Testis (tissue), 3 donors: Measurements from ENCODE around the gene IL18. TPM values are rescaled to one million over a fixed set of nuclear protein-coding genes. Genes with fewer than 3 reads are reported as not detected.
"Not testable (repeated sequence)": the region's sequence is repeated elsewhere in the genome, so short reads cannot be mapped to it uniquely, and the experiment has no call there.

Source experiments
- DNase-seq: peaks from one replicate; pipeline ENCODE4 v3.0.0-alpha.2; 2019
- H3K27ac ChIP-seq, 2 donors: fragments of 200-600 bp; sonication (generic); one replicate each; pipeline ENCODE4 v1.5.1; 2019
- H3K27me3 ChIP-seq: fragments of 200-600 bp; sonication (generic); one replicate; pipeline ENCODE4 v1.5.1; 2019
- H3K36me3 ChIP-seq: fragments of 200-600 bp; sonication (generic); one replicate; pipeline ENCODE4 v1.5.1; 2017; ENCODE audit warnings: low read depth; ENCODE audit errors: missing control alignments
- H3K4me1 ChIP-seq: fragments of 200-600 bp; sonication (generic); one replicate; pipeline ENCODE4 v1.5.1; 2019
- H3K4me3 ChIP-seq, 2 donors: fragments of 200-600 bp; sonication (generic); one replicate each; pipeline ENCODE4 v1.5.1; 2017 to 2019
- H3K9me3 ChIP-seq: fragments of 200-600 bp; sonication (generic); one replicate; pipeline ENCODE4 v1.5.1; 2017
- POLR2A ChIP-seq: fragments of 450-650 bp; IDR thresholded peaks from one replicate; pipeline ENCODE4 v1.6.1; 2017; ENCODE audit warnings: antibody characterized with exemption, mild to moderate bottlenecking, moderate library complexity
- WGBS, 2 donors: methylation state at CpG; one replicate each; pipeline ENCODE4 v1.1.5; 2018; 5-methylcytosine and 5-hydroxymethylcytosine counted together
- intact Hi-C: fragments of 100-400 bp; cut with DNase I; formaldehyde crosslinking; loops from one replicate; pipeline ENCODE4 v1.15.1; 2023; ENCODE audit warnings: low total_unique reads
- polyA plus RNA-seq: library from polyadenylated mRNA; stranded (reverse); fragments of 350-450 nt; fragmentation: Illumina TruSeq; extraction: RNeasy Lipid Tissue Mini Kit (QIAGEN cat#74804); gene quantifications from one replicate; pipeline ENCODE4 v1.2.3, GENCODE V29; 2014; ENCODE audit warnings: low read depth, low replicate concordance; ENCODE audit not compliant: insufficient read depth
- total RNA-seq, 2 donors: library from RNA; depleted of rRNA; stranded (reverse); fragments of >200 nt; gene quantifications; one replicate each; pipeline ENCODE4 v1.2.3, GENCODE V29; 2016
- TF ChIP-seq, protein P1 (sequence below), 3 experiments: fragments of 450-650 bp in 2 of 3; fragments of 200-600 bp in 1 of 3; sonication (generic) in 1 of 3; IDR thresholded peaks; one replicate each; pipeline ENCODE4 v1.5.1; 2016 to 2019; ENCODE audit warnings: antibody characterized with exemption in 3 of 3, mild to moderate bottlenecking in 2 of 3, moderate library complexity in 1 of 3

The IL18 gene
- total and polyA plus RNA-seq, 3 donors from 2014 or later = 4.7 to 7.9 (median 7.4) TPM

DNA sequence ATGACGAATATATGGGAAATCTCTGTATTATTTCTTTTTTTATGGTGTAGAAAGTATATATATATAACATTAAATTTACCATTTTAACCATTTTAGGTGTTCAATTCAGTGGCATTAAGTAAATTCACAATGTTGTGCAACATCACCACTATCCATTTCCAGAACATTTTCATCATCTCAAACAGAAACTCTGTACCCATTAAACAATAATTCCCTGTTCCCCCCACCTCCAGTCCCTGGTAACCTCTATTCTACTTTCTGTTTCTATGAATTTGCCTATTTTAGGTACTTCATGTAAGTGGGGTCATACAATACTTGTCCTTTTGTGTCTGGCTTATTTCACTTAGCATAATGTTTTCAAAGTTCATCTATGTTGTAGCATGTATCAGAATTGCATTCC, 47.0 kb upstream of the IL18 start:
- H3K4me3 ChIP-seq = no peak overlapping the region
- no peaks in the 10 kb centered on the region for H3K27me3 ChIP-seq
- H3K4me1 ChIP-seq = no peaks in the 10 kb centered on the region
- 79 to 97% methylated on average over 1 of the region's 1 CpG for WGBS, 2 donors
- no peak overlapping the region for H3K27ac ChIP-seq
- no peak for TF ChIP-seq POLR2A
- TF ChIP-seq, protein P1, sequence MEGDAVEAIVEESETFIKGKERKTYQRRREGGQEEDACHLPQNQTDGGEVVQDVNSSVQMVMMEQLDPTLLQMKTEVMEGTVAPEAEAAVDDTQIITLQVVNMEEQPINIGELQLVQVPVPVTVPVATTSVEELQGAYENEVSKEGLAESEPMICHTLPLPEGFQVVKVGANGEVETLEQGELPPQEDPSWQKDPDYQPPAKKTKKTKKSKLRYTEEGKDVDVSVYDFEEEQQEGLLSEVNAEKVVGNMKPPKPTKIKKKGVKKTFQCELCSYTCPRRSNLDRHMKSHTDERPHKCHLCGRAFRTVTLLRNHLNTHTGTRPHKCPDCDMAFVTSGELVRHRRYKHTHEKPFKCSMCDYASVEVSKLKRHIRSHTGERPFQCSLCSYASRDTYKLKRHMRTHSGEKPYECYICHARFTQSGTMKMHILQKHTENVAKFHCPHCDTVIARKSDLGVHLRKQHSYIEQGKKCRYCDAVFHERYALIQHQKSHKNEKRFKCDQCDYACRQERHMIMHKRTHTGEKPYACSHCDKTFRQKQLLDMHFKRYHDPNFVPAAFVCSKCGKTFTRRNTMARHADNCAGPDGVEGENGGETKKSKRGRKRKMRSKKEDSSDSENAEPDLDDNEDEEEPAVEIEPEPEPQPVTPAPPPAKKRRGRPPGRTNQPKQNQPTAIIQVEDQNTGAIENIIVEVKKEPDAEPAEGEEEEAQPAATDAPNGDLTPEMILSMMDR (IDR thresholded peaks at IDR 0.05) = no peak
- H3K36me3 ChIP-seq = no peaks in the 10 kb centered on the region
- intact Hi-C loops = no loop called here
- no peaks in the 10 kb centered on the region for H3K9me3 ChIP-seq
- no peak for DNase-seq

DNA sequence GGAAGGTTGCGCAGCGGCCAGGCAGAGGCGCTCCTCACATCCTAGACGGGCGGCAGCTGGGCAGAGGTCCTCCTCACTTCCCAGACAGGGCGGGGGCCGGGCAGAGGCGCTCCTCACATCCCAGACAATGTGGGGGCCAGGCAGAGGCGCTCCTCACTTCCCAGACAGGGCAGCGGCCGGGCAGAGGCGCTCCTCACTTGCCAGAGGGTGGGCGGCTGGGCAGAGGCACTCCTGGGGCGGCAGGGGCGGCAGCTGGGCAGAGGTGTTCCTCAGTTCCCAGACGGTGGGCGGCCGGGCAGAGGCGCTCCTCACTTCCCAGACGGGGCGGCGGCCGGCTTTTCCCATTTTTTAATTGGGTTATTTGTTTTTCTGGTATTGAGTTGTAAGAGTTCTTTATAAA, 42.2 kb upstream of the IL18 start:
- intact Hi-C loops = no loop called here
- no peaks in the 10 kb centered on the region for H3K27me3 ChIP-seq
- no peak for DNase-seq
- no peak overlapping the region for H3K4me3 ChIP-seq
- H3K27ac ChIP-seq = no peak overlapping the region
- no peaks in the 10 kb centered on the region for H3K36me3 ChIP-seq
- H3K4me1 ChIP-seq = no peaks in the 10 kb centered on the region
- TF ChIP-seq, protein P1 (IDR thresholded peaks at IDR 0.05) = no peak
- TF ChIP-seq POLR2A = no peak
- H3K9me3 ChIP-seq = no peaks in the 10 kb centered on the region
- WGBS, 2 donors = 92 to 98% methylated on average over 13 to 23 of the region's 23 CpGs

DNA sequence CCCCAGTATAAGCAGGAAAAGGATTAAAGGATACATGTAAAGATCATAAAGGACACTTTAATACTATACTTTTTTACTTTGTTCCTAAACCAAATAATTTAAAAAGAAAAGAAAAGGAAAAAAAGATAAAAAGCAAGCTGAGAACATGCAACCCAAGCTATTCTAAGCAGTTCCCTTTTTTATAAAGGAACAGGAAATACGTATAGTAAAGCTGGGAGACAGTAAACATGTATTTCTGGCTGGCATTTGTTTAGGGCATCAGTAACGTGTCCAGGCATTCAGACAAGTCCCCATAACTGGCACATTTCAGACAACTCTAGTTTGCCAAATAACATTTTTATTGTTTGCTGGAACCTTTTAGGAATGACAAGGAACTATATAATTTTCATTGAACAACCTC, 36.4 kb upstream of the IL18 start:
- H3K4me1 ChIP-seq = no peaks in the 10 kb centered on the region
- DNase-seq = no peak
- H3K27ac ChIP-seq = no peak overlapping the region
- 44 to 48% methylated on average over 2 of the region's 2 CpGs for WGBS, 2 donors
- no peaks in the 10 kb centered on the region for H3K9me3 ChIP-seq
- intact Hi-C loops = no loop called here
- H3K4me3 ChIP-seq = no peak overlapping the region
- TF ChIP-seq, protein P1 (IDR thresholded peaks at IDR 0.05) = no peak
- no peak for TF ChIP-seq POLR2A
- no peaks in the 10 kb centered on the region for H3K36me3 ChIP-seq
- no peaks in the 10 kb centered on the region for H3K27me3 ChIP-seq

DNA sequence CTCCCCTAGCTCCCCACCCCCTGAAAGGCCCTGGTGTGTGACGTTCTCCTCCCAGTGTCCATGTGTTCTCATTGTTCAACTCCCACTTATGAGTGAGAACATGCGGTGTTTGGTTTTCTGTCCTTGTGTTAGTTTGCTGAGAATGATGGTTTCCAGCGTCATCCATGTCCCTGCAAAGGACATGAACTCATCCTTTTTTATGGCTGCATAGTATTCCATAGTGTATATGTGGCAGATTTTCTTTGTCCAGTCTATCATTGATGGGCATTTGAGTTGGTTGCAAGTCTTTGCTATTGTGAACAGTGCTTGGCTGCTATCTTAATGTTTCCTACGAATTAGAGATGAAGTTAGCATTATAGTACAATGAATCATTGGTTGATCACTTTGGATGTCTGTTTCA, 35.2 kb upstream of the IL18 start:
- H3K4me1 ChIP-seq, H3K36me3 ChIP-seq, H3K4me3 ChIP-seq, H3K9me3 ChIP-seq, H3K27ac ChIP-seq, intact Hi-C loops, H3K27me3 ChIP-seq, DNase-seq: not testable (repeated sequence)
- 82 to 87% methylated on average over 4 of the region's 4 CpGs for WGBS, 2 donors

DNA sequence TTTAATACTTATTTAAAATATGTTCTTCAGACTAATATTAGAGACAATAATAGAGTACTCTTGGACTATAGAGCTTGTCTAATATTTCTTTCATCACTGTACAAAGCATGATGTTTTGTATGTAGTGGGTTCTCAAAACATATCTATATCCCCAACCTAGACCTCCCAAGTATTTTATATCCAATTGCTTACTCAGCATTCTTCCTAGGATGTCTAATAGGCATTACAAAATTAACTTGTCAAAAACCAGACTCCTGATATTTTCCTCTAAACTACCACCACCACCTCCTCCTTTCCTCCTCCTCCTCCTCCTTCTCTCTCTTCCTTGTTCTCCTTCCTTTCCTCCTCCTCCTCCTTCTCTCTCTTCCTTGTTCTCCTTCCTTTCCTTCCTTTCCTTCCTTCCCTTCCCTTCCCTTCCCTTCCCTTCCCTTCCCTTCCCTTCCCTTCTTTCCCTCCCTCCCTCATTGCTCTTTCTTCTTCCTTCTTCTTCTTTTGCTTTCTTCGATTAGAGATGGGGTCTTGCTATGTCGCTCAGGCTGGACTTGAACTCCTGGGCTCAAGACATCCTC, 32.7 kb upstream of the IL18 start:
- H3K27ac ChIP-seq = no peak overlapping the region
- no peak overlapping the region for H3K4me3 ChIP-seq
- DNase-seq = no peak
- H3K9me3 ChIP-seq = no peaks in the 10 kb centered on the region
- 81 to 85% methylated on average over 2 of the region's 2 CpGs for WGBS, 2 donors
- no peaks in the 10 kb centered on the region for H3K27me3 ChIP-seq
- TF ChIP-seq POLR2A = no peak
- TF ChIP-seq, protein P1 (IDR thresholded peaks at IDR 0.05) = no peak
- intact Hi-C loops = no loop called here
- H3K36me3 ChIP-seq = no peaks in the 10 kb centered on the region
- no peaks in the 10 kb centered on the region for H3K4me1 ChIP-seq
